Large intestine (tissue), 3 donors: ENCODE data around the gene COX10. TPM values are rescaled to one million over a fixed set of nuclear protein-coding genes. Genes with fewer than 3 reads are reported as not detected.

Experiments
- DNase-seq, 2 donors: peaks; one replicate each; pipeline versions ENCODE4 v3.0.0 to v3.0.0-alpha.2; 2013
- H3K27ac ChIP-seq: one replicate; pipeline ENCODE4 v1.5.1; 2013; ENCODE audit warnings: low read length
- H3K27me3 ChIP-seq: 2 replicates; pipeline ENCODE4 v1.6.1; 2013; ENCODE audit warnings: low read length; ENCODE audit not compliant: control insufficient read depth, insufficient read depth
- H3K36me3 ChIP-seq: 2 replicates; pipeline ENCODE4 v1.6.1; 2013; ENCODE audit warnings: low read length; ENCODE audit not compliant: control insufficient read depth, insufficient read depth
- H3K4me1 ChIP-seq: one replicate; pipeline ENCODE4 v1.6.1; 2013; ENCODE audit warnings: low read length; ENCODE audit not compliant: control insufficient read depth, insufficient read depth
- H3K4me3 ChIP-seq: one replicate; pipeline ENCODE4 v1.5.1; 2013; ENCODE audit warnings: low read length
- H3K9me3 ChIP-seq: one replicate; pipeline ENCODE4 v1.6.1; 2013; ENCODE audit warnings: mild to moderate bottlenecking, low read depth, low read length, moderate library complexity; ENCODE audit not compliant: control insufficient read depth
- WGBS: methylation state at CpG from one replicate; pipeline ENCODE4 v1.1.5; 2013; ENCODE audit warnings: low lambda C conversion rate; ENCODE audit not compliant: insufficient coverage; 5-methylcytosine and 5-hydroxymethylcytosine counted together
- polyA plus RNA-seq: library from polyadenylated mRNA; unstranded; fragments of 120-200 nt; gene quantifications from one replicate; pipeline ENCODE4 v1.2.1, GENCODE V29; 2013

COX10 gene
- polyA plus RNA-seq, 1 donor, result 15.5 TPM

DNA sequence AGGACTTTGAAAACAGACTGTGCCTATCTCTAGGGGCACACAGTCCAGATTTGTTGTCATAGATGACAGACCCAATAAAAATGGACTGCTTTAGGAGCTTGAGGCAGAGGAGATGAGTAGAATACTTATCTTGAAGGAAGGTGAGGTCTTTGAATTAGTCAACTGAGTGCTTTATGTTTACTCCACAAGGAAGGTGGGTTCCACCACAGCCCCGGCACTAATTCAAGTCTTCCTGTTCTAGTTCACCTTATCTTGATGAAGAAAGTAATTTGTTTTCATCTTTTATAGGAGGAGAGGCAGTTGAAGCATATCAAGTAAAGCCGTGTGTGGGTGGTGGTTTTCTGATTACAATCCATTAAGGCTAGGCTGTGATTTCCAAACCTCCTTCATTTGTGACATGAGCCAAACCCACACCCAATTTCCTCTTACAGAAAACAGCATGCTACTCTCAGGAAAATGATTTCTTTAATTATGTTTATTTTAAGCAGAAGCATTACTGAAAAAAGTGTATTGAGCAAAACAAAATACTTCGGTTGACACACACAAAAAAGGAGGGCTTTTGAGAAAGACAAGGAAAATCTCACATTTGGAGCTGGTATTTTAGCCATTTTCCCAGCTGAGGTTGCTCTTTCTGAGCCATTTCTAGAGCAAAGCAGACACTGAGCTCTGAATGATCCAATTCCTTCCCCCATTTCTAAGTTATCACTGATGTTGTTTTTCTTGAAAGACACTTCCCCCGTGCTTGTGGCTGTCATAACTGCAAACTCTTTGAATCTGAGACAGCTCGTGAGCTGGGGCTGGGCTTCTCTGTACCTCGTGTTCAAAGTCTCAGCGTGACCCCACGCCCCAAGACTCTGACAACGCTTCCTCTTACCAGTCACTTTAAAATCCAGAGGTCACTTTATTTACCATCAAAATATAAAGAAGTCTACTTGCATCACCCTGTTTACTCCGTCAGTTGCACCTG lies 132.0 kb downstream of the COX10 start:
- Histone ChIP-seq H3K4me3 (no peak overlapping the region), H3K36me3 (peaks cover 19% of the 10 kb centered on the region), H3K9me3 (no peaks in the 10 kb centered on the region), H3K27ac (peak overlapping the region; percentile 43), H3K27me3 (no peaks in the 10 kb centered on the region), H3K4me1 (peaks cover 10% of the 10 kb centered on the region)
- DNase-seq, result peak; percentile 62 to 83
- no CpG with 5 or more reads among the region's 10 CpGs for WGBS

DNA sequence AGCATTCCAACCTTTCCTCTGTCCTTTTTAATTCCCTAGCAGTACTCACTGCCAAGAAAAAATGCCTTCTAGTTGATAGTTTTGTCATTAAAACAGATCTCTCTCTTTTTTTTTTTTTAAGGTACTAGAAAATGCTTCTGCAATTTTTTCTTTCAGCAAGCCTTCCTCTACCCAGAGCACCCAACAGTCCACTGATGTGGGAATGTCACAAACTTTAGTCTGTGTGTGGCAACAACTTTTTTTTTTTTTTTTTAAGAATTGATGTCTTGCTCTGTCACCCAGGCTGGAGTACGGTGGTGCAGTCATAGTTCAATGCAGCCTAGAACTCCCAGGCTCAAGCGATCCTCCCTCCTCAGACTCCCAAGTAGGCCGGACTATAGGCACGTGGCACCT lies 132.7 kb downstream of the COX10 start:
- peaks cover 20% of the 10 kb centered on the region for H3K36me3 ChIP-seq
- H3K27ac ChIP-seq, result no peak overlapping the region
- H3K4me3 ChIP-seq, result no peak overlapping the region
- H3K9me3 ChIP-seq, result no peaks in the 10 kb centered on the region
- no peaks in the 10 kb centered on the region for H3K27me3 ChIP-seq
- H3K4me1 ChIP-seq, result peaks cover 10% of the 10 kb centered on the region
- whole genome bisulfite sequencing, result no CpG with 5 or more reads among the region's 4 CpGs
- DNase-seq, result no peak

GRCh38 chr17:14202388-14203166 lies 133.3 kb downstream of the COX10 start:
- Histone ChIP-seq H3K27me3 (no peaks in the 10 kb centered on the region), H3K4me1 (peaks cover 10% of the 10 kb centered on the region), H3K9me3 (no peaks in the 10 kb centered on the region), H3K36me3 (peaks cover 24% of the 10 kb centered on the region), H3K27ac (no peak overlapping the region), H3K4me3 (no peak overlapping the region)
- WGBS, result no CpG with 5 or more reads among the region's 10 CpGs
- no peak for DNase-seq

GRCh38 chr17:14203388-14203787 lies 134.1 kb downstream of the COX10 start:
- no peaks in the 10 kb centered on the region for H3K9me3 ChIP-seq
- no peak overlapping the region for H3K4me3 ChIP-seq
- H3K36me3 ChIP-seq, result peaks cover 22% of the 10 kb centered on the region
- no peaks in the 10 kb centered on the region for H3K27me3 ChIP-seq
- peak in 1 of 2 donors; percentile 33 for DNase-seq
- H3K4me1 ChIP-seq, result peaks cover 10% of the 10 kb centered on the region
- WGBS, result no CpG with 5 or more reads among the region's 3 CpGs
- H3K27ac ChIP-seq, result no peak overlapping the region

- peak in 1 of 2 donors; percentile 14 for DNase-seq
- H3K27ac ChIP-seq, result no peak overlapping the region
Measured at GRCh38 chr17:14204084-14204483, 134.8 kb downstream of the COX10 start.

GRCh38 chr17:14204546-14204945 lies 135.2 kb downstream of the COX10 start:
- no CpG with 5 or more reads among the region's 2 CpGs for WGBS

More at GRCh38 chr17:14204084-14204483, 134.8 kb downstream of the COX10 start:
- H3K36me3 ChIP-seq, result peaks cover 20% of the 10 kb centered on the region
- no peak overlapping the region for H3K4me3 ChIP-seq
- H3K27me3 ChIP-seq, result no peaks in the 10 kb centered on the region
- WGBS, result no CpG with 5 or more reads among the region's 5 CpGs
- no peaks in the 10 kb centered on the region for H3K9me3 ChIP-seq
- peaks cover 13% of the 10 kb centered on the region for H3K4me1 ChIP-seq

GRCh38 chr17:14205380-14205779 lies 136.1 kb downstream of the COX10 start:
- WGBS, result 100% methylated on average over 2 of the region's 10 CpGs
- Histone ChIP-seq H3K36me3 (peaks cover 20% of the 10 kb centered on the region), H3K27me3 (no peaks in the 10 kb centered on the region), H3K9me3 (no peaks in the 10 kb centered on the region), H3K27ac (no peak overlapping the region), H3K4me1 (peaks cover 22% of the 10 kb centered on the region), H3K4me3 (no peak overlapping the region)
- DNase-seq, result no peak

More at GRCh38 chr17:14204546-14204945, 135.2 kb downstream of the COX10 start:
- peaks cover 15% of the 10 kb centered on the region for H3K4me1 ChIP-seq
- no peaks in the 10 kb centered on the region for H3K27me3 ChIP-seq
- no peaks in the 10 kb centered on the region for H3K9me3 ChIP-seq
- no peak overlapping the region for H3K27ac ChIP-seq
- no peak overlapping the region for H3K4me3 ChIP-seq
- H3K36me3 ChIP-seq, result peaks cover 20% of the 10 kb centered on the region
- DNase-seq, result no peak

DNA sequence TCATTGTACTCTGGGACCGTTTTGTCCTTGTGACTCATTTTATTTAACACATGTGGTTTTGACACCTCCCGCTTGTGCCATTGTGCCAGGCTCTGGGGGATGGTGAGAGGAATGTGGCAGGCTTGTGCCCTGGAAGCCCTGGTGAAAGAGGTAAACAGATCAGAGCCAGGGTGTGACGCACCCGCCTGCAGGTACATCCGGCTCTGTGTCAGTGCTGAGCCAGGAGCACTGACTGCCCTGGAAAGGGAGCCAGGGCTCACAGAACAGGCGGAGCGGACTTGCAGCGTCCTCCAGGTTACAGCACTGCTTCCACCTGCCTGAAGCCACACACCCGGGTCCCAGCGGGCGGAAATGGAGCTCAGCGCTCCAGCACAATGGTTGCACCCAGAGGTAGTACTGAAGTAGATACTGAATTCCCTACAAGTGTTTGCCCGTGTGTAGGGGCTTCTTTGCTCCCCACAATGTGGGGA lies 136.7 kb downstream of the COX10 start:
- Histone ChIP-seq H3K27ac (no peak overlapping the region), H3K36me3 (peaks cover 20% of the 10 kb centered on the region), H3K4me1 (peaks cover 19% of the 10 kb centered on the region), H3K4me3 (no peak overlapping the region), H3K27me3 (no peaks in the 10 kb centered on the region), H3K9me3 (no peaks in the 10 kb centered on the region)
- no peak for DNase-seq
- 100% methylated on average over 1 of the region's 13 CpGs for WGBS

GRCh38 chr17:14206891-14207290 lies 137.6 kb downstream of the COX10 start:
- no peak overlapping the region for H3K27ac ChIP-seq
- H3K36me3 ChIP-seq, result peaks cover 20% of the 10 kb centered on the region
- peaks cover 17% of the 10 kb centered on the region for H3K4me1 ChIP-seq
- WGBS, result no CpG with 5 or more reads among the region's 29 CpGs
- no peak for DNase-seq
- no peak overlapping the region for H3K4me3 ChIP-seq
- H3K9me3 ChIP-seq, result peaks cover 3% of the 10 kb centered on the region
- no peaks in the 10 kb centered on the region for H3K27me3 ChIP-seq

DNA sequence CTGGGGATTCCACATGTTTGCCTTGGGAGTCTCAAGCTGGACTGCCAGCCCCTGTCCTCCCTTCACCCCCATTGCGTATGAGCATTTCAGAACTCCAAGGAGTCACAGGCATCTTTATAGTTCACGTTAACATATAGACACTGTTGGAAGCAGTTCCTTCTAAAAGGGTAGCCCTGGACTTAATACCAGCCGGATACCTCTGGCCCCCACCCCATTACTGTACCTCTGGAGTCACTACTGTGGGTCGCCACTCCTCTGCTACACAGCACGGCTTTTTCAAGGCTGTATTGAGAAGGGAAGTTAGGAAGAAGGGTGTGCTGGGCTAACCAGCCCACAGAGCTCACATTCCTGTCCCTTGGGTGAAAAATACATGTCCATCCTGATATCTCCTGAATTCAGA lies 138.5 kb downstream of the COX10 start:
- no CpG with 5 or more reads among the region's 5 CpGs for WGBS
- H3K4me1 ChIP-seq, result peaks cover 17% of the 10 kb centered on the region
- no peak overlapping the region for H3K4me3 ChIP-seq
- H3K36me3 ChIP-seq, result peaks cover 20% of the 10 kb centered on the region
- peaks cover 7% of the 10 kb centered on the region for H3K9me3 ChIP-seq
- H3K27ac ChIP-seq, result no peak overlapping the region
- no peak for DNase-seq
- no peaks in the 10 kb centered on the region for H3K27me3 ChIP-seq
